NCI-H510A (cell line): ENCODE measurements around the gene TLR3.
"Not testable (repeated sequence)": the region's sequence is repeated elsewhere in the genome, so short reads cannot be mapped to it uniquely, and the experiment has no call there.

Source experiments
- DNase-seq: peaks from one replicate; lab custom pipeline; 2025; lab: John Stamatoyannopoulos, UW

Gene TLR3

GRCh38 chr4:186068581-186069348, at the start of gene TLR3:
TLR3 (plus strand) TSS chr4:186069156; CDS start chr4:186076620, 7,464 bp downstream.
- DNase-seq = no peak

DNA sequence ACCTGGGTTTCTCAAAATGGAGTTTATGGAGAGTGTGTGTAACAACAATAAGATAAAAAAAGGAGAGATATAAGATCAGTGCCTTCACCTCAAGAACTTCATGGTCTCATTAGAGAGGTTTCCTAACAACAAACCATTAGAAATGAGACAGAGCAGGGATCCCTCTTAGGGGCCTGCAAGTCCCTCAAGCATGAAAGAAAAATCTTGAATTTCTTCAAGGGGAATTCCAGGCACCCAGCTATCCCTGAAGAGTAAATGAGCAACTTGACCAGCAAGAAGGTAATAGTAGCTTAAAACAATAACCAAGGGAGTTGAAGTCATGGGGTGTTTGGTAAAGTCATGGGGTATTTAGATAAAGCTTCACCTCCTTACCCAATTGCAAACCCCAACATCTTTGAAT, 49.7 kb upstream of the TLR3 start:
- DNase-seq = no peak

- no peak for DNase-seq
These were observed 48.7 kb upstream of the TLR3 start for GRCh38 chr4:186020106-186020792.

- DNase-seq = no peak
These were observed 48.1 kb upstream of the TLR3 start for GRCh38 chr4:186020793-186021407.

DNA sequence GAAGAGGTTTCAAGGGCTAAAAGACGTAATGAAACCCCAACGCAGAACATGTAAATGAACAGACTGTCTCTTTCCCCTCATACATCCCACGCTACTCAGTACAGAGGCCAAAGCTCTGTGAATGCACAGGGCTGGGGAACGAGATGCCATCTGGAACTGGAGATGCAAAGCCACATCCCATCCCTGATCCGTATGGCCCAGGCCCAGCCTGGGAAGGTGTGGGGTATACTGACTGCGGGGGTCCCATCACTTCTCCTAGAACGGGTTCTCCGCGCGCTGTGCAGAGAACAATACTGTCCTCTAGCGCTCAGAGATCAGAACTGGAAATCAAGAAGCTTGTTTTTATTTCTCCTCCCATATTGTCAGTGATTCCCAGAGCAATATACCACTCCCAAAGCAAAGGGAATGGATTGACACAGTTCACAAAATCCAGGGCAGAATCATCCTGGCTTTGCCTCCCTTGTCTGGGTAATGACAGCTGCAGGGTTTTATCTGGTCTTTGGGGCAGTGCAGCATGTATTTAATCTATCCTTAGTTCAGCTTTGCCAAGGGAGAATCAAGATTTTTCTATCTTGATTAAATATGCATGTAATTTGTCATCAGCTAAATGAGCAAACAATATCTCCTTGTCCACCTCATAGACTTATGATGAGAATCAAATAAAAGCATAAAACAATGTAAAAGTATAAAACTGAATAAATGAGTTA, 47.3 kb upstream of the TLR3 start:
- DNase-seq = no peak

GRCh38 chr4:186023975-186024374, 45.0 kb upstream of the TLR3 start:
- DNase-seq = no peak

DNA sequence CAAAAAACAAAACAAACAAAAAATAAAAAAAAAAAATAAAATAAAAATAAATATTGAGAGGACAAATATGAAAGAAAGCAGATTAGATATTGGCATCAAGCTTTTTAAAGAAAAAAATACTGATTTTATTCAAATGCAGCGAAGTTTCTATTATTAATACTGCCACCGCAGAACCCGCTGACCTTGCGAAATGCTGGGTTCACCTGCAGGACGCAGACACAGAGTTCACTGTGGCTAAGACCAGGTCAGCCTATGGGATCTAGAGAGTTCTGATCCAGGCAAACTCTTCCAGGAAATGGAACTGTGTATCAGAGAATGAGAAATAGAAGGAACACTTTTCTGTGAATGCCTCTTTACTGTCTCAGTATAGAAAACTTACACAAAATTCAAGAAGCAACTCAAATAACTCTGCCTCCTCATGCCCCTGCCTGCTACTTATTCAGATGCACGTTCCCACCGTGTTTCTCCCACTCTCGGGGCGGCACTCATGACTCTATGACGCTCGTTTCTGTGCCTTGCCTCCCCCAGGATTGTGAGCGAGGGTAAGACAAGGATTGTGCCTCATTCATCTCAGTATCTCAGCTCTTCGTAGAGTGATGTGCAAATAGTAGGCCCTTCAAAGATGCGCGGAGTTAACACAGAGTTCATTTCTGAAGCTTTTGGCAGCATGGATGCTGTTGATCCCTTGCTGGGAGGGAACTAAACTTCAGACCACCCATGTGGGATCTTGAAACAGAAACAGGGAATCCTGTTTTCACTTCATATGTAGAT, 44.1 kb upstream of the TLR3 start:
- no peak for DNase-seq

DNA sequence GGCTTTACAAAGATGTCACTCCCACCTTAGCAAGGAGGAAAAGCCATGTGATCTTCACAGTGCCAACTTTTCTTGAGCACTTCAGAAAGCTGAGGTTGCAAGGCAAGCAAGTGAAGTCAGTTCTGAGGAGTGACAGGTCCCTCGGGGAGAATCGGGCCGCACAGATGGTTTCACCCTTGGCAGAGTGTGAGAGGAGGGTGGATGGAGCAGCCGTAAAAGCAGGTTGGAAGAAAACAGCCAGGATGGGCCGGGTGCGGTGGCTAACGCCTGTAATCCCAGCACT, 43.6 kb upstream of the TLR3 start:
- no peak for DNase-seq

GRCh38 chr4:186027405-186027804, 41.6 kb upstream of the TLR3 start:
- DNase-seq = no peak

DNA sequence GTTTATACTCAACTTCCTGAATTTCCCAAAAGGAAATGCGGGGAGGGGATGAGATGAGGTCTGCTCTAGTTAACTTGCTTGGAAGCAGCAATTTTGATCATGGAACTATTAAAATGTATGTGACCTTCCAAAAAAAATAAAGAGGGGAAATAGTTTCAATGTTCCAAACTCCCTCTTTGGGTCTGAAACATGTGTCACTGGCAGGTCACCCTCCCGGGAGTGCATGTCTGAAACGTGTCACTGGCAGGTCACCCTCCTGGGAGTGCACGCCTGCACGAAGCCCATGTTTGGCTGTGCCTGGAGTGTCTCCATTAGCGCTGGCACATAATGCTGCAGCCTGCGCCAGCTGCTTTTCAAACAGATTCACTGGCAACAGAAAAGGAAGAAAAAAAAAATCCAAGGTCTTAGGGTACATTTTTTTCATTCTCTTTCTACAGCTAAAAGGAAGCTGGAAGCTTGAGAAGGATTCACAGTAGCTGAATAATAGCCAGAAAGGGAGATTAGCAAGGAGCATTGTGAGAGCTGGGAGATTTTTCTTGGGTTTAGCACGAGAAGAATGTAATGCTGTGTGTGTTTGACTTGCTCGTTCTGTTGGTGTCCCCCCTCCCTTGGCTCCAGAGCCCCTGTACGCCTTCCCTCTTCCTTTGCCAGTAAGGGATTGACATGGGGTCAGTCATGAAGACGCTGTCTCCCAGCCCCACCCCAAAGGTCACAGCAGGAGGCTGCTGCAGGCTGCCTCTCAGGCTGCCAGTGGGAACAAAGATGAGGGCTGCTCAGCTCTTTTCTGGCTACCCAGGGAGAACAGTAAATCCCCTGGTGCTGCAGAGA, 39.2 kb upstream of the TLR3 start:
- DNase-seq = no peak

- DNase-seq = no peak
These were observed 38.6 kb upstream of the TLR3 start for GRCh38 chr4:186030399-186030775.

DNA sequence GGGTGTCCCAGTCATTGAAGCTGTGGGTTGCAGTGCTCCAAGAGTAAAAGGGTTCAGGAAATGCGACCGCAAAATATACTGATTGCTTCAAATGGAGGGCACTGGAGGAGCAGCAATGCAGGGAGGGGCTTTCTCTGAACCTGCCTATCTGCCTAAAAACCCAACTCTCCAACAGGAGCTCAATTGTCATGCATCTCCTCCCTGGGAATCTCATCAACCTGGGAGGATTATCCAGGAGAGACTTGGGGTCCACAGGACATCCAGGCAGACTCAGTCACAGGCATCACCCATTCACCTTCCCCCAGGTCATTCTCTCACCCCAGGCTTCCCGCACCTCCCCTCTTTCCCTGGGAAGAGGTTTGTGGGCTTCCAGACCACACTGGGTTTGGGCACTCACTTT, 38.2 kb upstream of the TLR3 start:
- no peak for DNase-seq

GRCh38 chr4:186032259-186032658, 36.7 kb upstream of the TLR3 start:
- no peak for DNase-seq

GRCh38 chr4:186033027-186033426, 35.9 kb upstream of the TLR3 start:
- no peak for DNase-seq

GRCh38 chr4:186034613-186035012, 34.3 kb upstream of the TLR3 start:
- not testable (repeated sequence) for DNase-seq

- DNase-seq = no peak
These were observed 31.9 kb upstream of the TLR3 start for GRCh38 chr4:186036976-186037581.

- no peak for DNase-seq
These were observed 31.0 kb upstream of the TLR3 start for GRCh38 chr4:186037692-186038658.

DNA sequence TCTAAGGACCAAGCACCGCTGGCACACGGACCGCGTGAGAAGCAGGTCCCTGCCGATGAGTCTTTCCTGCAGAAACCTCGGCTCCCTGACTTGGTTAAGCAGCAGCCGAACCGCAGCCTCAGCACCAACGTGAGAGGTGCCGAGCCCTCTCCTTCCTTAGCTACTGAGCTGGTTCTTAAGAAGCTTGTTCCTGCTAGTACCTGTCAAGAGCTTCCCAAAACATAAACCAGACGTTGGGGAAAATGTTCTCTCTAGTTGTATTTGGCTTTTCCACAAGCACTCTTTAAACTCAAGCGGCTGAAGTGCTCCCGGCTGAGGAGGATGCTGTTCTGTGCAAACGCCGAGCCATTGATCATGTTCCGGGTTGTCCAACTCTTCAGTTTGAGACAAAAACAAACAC, 29.3 kb upstream of the TLR3 start:
- no peak for DNase-seq

DNA sequence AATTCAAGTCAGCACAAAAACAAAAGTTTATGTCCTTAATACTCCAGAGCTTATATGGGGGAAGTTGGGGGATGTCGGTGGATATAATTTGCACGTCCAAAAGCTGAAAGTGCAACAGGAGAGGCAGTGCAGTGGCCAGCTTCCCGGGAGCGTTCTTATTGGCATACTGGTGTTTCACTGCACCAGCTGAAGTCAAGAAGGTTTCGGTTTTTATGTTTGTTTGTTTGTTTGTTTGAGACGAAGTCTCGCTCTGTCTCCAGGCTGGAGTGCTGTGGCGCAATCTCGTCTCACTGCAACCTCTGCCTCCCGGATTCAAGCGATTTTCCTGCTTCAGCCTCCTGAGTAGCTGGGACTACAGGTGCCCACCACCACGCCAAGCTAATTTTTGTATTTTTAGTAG, 28.6 kb upstream of the TLR3 start:
- DNase-seq = no peak

- DNase-seq = not testable (repeated sequence)
These were observed 21.5 kb upstream of the TLR3 start for GRCh38 chr4:186047501-186047900.
